ENCODE measurements around the gene HM13. TPM values are rescaled to one million over a fixed set of nuclear protein-coding genes. Genes with fewer than 3 reads are reported as not detected.
A peak's percentile ranks its signal among the peaks of the same experiment; 100 is the strongest.

Gene HM13
- total and polyA plus RNA-seq, 9 of the 15 experiments (the other 6 are each of a cell fraction or from before 2014, with no cell fraction given) = 7.7 to 136 (median 74.5) TPM

DNA sequence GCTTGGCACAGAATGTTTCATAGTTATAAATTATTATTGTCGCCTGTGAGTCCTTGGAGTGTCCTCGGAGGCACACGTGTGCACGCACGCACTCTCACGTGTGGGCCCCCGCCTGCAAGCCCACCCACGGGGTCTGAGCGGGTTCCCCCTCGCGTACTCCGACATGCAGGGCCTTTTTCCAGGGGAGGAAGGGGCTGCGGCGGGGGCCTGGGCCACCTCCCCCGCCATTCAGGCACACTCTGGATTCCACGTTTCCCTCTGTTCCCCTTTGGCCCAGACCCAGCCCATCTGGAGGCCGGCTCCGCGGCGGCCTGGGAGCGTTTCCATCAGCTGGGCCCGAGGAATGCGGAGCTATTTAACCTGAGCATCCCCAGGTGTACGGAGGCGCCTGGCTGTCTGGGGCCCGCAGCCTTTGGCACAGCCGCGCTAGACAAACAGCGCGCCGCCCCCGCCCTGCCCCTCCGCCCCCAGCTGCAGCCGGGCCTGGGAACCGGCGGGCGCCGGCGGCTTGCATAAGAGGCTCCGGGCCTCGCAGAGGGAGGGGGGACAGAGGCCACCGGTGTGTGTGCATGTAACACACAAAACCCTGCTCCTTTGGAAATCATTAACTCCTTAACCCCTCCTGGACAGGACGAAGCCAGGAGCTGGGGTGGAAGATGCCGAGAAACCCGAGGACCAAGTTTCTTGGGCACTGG is 94.2 kb downstream of the HM13 start (continued):
- TF ChIP-seq ZNF140 (CRISPR knock-in tag; IDR thresholded peaks at IDR 0.05) (no peak), DDX20 (tag; IDR thresholded peaks at IDR 0.05; ENCODE audit: low read depth) (no peak), ETV5 (CRISPR knock-in tag; IDR thresholded peaks at IDR 0.05; ENCODE audit: low read depth) (no peak), ATF1 (CRISPR knock-in tag; IDR thresholded peaks at IDR 0.05) (no peak), ATF1 (tag; IDR thresholded peaks at IDR 0.05) (no peak), HDAC8 (tag; IDR thresholded peaks at IDR 0.05) (no peak), NR2C1 (IDR thresholded peaks at IDR 0.05) (no peak), NR2C1 (tag; IDR thresholded peaks at IDR 0.05) (no peak), TCF7 (IDR thresholded peaks at IDR 0.05; ENCODE audit: borderline replicate concordance) (no peak), PPARD (CRISPR knock-in tag; IDR thresholded peaks at IDR 0.05) (no peak), KLF1 (tag; IDR thresholded peaks at IDR 0.05) (no peak), ZNF212 (CRISPR knock-in tag; IDR thresholded peaks at IDR 0.05) (no peak), RBM17 (IDR thresholded peaks at IDR 0.05; ENCODE audit: borderline replicate concordance, low read depth, low read length) (no peak), STAT5B (CRISPR knock-in tag; IDR thresholded peaks at IDR 0.05) (no peak), PRDM10 (IDR thresholded peaks at IDR 0.05; ENCODE audit: partially characterized antibody) (no peak), NUFIP1 (IDR thresholded peaks at IDR 0.05; ENCODE audit: partially characterized antibody) (no peak), NR1H2 (CRISPR knock-in tag; IDR thresholded peaks at IDR 0.05) (no peak), MXI1 (IDR thresholded peaks at IDR 0.05; ENCODE audit: low read depth, low read length) (no peak), NFIC (IDR thresholded peaks at IDR 0.05) (peak; percentile 71), TAL1 (IDR thresholded peaks at IDR 0.05) (no peak; the same call in 1 of the 2 replicates), LEF1 (IDR thresholded peaks at IDR 0.05) (no peak), TAF7 (tag; IDR thresholded peaks at IDR 0.05) (no peak), PRPF4 (IDR thresholded peaks at IDR 0.05; ENCODE audit: insufficient read depth, low read depth, low read length, poor library complexity, severe bottlenecking) (no peak)
- TF ChIP-seq, protein P1, sequence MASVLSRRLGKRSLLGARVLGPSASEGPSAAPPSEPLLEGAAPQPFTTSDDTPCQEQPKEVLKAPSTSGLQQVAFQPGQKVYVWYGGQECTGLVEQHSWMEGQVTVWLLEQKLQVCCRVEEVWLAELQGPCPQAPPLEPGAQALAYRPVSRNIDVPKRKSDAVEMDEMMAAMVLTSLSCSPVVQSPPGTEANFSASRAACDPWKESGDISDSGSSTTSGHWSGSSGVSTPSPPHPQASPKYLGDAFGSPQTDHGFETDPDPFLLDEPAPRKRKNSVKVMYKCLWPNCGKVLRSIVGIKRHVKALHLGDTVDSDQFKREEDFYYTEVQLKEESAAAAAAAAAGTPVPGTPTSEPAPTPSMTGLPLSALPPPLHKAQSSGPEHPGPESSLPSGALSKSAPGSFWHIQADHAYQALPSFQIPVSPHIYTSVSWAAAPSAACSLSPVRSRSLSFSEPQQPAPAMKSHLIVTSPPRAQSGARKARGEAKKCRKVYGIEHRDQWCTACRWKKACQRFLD (CRISPR knock-in tag; IDR thresholded peaks at IDR 0.05) = no peak
- TF ChIP-seq, protein P2, sequence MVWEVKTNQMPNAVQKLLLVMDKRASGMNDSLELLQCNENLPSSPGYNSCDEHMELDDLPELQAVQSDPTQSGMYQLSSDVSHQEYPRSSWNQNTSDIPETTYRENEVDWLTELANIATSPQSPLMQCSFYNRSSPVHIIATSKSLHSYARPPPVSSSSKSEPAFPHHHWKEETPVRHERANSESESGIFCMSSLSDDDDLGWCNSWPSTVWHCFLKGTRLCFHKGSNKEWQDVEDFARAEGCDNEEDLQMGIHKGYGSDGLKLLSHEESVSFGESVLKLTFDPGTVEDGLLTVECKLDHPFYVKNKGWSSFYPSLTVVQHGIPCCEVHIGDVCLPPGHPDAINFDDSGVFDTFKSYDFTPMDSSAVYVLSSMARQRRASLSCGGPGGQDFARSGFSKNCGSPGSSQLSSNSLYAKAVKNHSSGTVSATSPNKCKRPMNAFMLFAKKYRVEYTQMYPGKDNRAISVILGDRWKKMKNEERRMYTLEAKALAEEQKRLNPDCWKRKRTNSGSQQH (CRISPR knock-in tag; IDR thresholded peaks at IDR 0.05) = no peak
